ENCODE data around the gene JAML.

Gene JAML

GRCh38 chr11:118224511-118225188, at the start of gene JAML:
JAML (minus strand) TSS chr11:118225011; CDS start chr11:118214866, 10,145 bp downstream.
- DNase-seq, result peak; percentile 89

GRCh38 chr11:118274186-118274585, 49.4 kb upstream of the JAML start:
- no peak for DNase-seq

- no peak for DNase-seq
These were observed 47.2 kb upstream of the JAML start for GRCh38 chr11:118272001-118272400.

- DNase-seq, result no peak
These were observed 42.7 kb upstream of the JAML start for GRCh38 chr11:118267486-118267885.

GRCh38 chr11:118265954-118266353, 41.1 kb upstream of the JAML start:
- no peak for DNase-seq

- DNase-seq, result no peak
These were observed 40.0 kb upstream of the JAML start for GRCh38 chr11:118264569-118265465.

- DNase-seq, result peak; percentile 29
These were observed 39.1 kb upstream of the JAML start, which contains the start of gene MPZL2 for GRCh38 chr11:118263695-118264568. MPZL2 (minus strand) TSS chr11:118264297; CDS start chr11:118264153, 144 bp downstream.

- no peak for DNase-seq
These were observed 38.3 kb upstream of the JAML start for GRCh38 chr11:118263112-118263511.

GRCh38 chr11:118260353-118260752, 35.5 kb upstream of the JAML start:
- DNase-seq, result no peak

GRCh38 chr11:118259138-118259537, 34.3 kb upstream of the JAML start:
- DNase-seq, result no peak

GRCh38 chr11:118258410-118258809, 33.6 kb upstream of the JAML start:
- DNase-seq, result peak; percentile 36

- DNase-seq, result no peak
These were observed 27.9 kb upstream of the JAML start for GRCh38 chr11:118252688-118253087.

- DNase-seq, result peak; percentile 87
These were observed 27.2 kb upstream of the JAML start, which contains the start of gene MPZL3 for GRCh38 chr11:118251858-118252652. MPZL3 (minus strand) TSS chr11:118252365; CDS start chr11:118252294, 71 bp downstream.

GRCh38 chr11:118247041-118247440, 22.2 kb upstream of the JAML start:
- DNase-seq, result peak; percentile 54

GRCh38 chr11:118245936-118246562, 21.2 kb upstream of the JAML start:
- DNase-seq, result no peak

- no peak for DNase-seq
These were observed 19.4 kb upstream of the JAML start for GRCh38 chr11:118243993-118244762.

- no peak for DNase-seq
These were observed 18.4 kb upstream of the JAML start for GRCh38 chr11:118243161-118243560.

GRCh38 chr11:118241764-118242098, 16.9 kb upstream of the JAML start:
- no peak for DNase-seq

GRCh38 chr11:118240999-118241763, 16.4 kb upstream of the JAML start:
- peak; percentile 94 for DNase-seq

Measured in activated CD4-positive, alpha-beta T cell treated with anti-CD3 and anti-CD28 coated beads, Interleukin-2, amount 50 U/mL, for 16 hours (primary cell).